ENCODE measurements around the gene NEK6. TPM values are rescaled to one million over a fixed set of nuclear protein-coding genes. Genes with fewer than 3 reads are reported as not detected.

The NEK6 gene
- total RNA-seq, 1 donor from 2014 or later, result 43.9 TPM

DNA sequence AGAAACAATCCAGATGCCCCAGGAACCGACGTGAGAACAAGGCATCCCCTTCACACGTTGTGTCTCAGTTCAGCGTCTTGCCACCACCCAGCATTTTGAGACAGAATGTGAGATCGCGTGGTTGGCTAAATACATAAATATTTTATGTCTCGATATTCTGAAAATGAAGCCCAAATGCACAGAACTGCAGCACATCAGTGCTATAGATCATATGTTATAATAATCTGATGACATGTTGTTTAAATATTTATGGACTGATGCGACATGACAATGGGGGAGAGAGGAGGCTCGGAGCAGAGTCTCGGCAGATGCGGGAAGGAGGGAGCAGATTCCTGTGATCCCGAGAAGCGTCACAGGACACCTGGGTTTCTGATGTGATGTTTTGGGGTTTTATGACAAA, 10.9 kb downstream of the NEK6 start:
- Mint-ChIP-seq H3K27ac (ENCODE audit: unreplicated experiment) (no peak overlapping the region), H3K4me3 (ENCODE audit: unreplicated experiment) (no peak overlapping the region), H3K27me3 (ENCODE audit: unreplicated experiment) (peaks cover 2% of the 10 kb centered on the region), H3K36me3 (ENCODE audit: low read depth, unreplicated experiment) (no peaks in the 10 kb centered on the region), H3K9me3 (ENCODE audit: unreplicated experiment) (no peaks in the 10 kb centered on the region), H3K4me1 (ENCODE audit: unreplicated experiment) (peaks cover 24% of the 10 kb centered on the region)
- TF ChIP-seq, protein P1, sequence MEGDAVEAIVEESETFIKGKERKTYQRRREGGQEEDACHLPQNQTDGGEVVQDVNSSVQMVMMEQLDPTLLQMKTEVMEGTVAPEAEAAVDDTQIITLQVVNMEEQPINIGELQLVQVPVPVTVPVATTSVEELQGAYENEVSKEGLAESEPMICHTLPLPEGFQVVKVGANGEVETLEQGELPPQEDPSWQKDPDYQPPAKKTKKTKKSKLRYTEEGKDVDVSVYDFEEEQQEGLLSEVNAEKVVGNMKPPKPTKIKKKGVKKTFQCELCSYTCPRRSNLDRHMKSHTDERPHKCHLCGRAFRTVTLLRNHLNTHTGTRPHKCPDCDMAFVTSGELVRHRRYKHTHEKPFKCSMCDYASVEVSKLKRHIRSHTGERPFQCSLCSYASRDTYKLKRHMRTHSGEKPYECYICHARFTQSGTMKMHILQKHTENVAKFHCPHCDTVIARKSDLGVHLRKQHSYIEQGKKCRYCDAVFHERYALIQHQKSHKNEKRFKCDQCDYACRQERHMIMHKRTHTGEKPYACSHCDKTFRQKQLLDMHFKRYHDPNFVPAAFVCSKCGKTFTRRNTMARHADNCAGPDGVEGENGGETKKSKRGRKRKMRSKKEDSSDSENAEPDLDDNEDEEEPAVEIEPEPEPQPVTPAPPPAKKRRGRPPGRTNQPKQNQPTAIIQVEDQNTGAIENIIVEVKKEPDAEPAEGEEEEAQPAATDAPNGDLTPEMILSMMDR (IDR thresholded peaks at IDR 0.05; ENCODE audit: unreplicated experiment), result no peak
- no peak for DNase-seq (ENCODE audit: low spot score)

DNA sequence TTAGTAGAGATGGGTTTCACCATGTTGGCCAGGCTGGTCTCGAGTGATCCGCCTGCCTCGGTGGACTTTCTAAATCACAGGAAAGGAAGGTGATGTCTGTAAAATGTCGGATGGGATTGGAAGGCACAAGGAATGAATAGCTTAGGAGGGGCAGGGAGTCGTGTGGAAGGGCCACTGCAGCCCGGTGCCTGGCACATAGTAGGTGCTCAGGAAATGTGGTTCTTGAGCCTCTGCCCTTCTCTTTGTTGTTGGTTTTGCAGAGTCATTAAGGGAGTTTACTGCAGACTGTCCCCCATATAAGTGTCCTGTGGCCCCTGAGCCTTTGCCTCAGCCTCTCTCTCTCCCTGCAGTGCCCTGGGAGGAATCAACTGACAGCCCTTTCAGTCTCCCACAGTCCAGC, 11.8 kb downstream of the NEK6 start:
- no peak for DNase-seq (ENCODE audit: low spot score)
- H3K4me3 Mint-ChIP-seq (ENCODE audit: unreplicated experiment), result no peak overlapping the region
- H3K4me1 Mint-ChIP-seq (ENCODE audit: unreplicated experiment), result peaks cover 24% of the 10 kb centered on the region
- H3K36me3 Mint-ChIP-seq (ENCODE audit: low read depth, unreplicated experiment), result no peaks in the 10 kb centered on the region
- peaks cover 3% of the 10 kb centered on the region for H3K27me3 Mint-ChIP-seq (ENCODE audit: unreplicated experiment)
- TF ChIP-seq, protein P1 (IDR thresholded peaks at IDR 0.05; ENCODE audit: unreplicated experiment), result no peak
- no peaks in the 10 kb centered on the region for H3K9me3 Mint-ChIP-seq (ENCODE audit: unreplicated experiment)
- no peak overlapping the region for H3K27ac Mint-ChIP-seq (ENCODE audit: unreplicated experiment)

DNA sequence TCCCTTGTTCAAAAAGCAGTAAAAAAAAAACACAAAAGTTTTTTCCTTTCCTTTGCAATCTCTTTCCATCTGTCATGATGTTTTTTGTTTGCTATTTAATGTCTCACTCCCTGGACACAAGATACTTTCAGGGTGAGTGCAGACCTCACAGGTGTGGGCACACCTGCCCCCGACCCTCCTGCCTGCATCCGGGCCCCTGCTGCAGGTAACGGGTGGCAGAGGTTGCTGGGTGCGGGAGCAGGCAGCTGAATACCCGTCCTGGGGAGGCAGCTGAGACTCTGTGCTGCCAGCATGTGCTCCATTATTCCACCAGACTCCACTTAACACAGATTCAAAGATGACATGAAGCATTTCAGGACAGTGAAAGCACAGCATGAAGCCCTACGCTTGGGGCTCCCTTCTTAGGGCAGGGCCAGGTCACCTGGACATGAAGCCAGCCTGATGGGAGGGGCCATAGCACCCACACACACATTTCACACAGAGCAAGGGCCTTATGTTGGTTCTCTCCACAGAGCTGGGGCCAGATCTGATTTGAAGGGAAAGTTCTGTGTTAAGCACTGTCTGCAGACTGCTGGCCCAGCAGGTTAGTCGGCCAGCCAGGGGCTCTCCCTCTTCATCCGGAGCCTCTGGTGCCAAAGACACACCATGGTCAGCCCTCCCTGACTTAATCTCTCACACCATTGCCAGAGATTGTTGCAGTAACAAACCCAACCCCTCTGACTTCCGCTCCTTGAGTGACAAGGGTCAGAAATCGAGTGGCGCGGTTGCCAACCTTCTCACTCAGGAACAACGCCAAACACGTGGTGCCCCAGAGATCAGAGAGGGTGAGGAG, 13.0 kb downstream of the NEK6 start:
- Mint-ChIP-seq H3K4me3 (ENCODE audit: unreplicated experiment) (no peak overlapping the region), H3K27me3 (ENCODE audit: unreplicated experiment) (peaks cover 3% of the 10 kb centered on the region), H3K4me1 (ENCODE audit: unreplicated experiment) (peaks cover 21% of the 10 kb centered on the region), H3K36me3 (ENCODE audit: low read depth, unreplicated experiment) (no peaks in the 10 kb centered on the region), H3K27ac (ENCODE audit: unreplicated experiment) (no peak overlapping the region), H3K9me3 (ENCODE audit: unreplicated experiment) (no peaks in the 10 kb centered on the region)
- TF ChIP-seq, protein P1 (IDR thresholded peaks at IDR 0.05; ENCODE audit: unreplicated experiment), result no peak
- no peak for DNase-seq (ENCODE audit: low spot score)

DNA sequence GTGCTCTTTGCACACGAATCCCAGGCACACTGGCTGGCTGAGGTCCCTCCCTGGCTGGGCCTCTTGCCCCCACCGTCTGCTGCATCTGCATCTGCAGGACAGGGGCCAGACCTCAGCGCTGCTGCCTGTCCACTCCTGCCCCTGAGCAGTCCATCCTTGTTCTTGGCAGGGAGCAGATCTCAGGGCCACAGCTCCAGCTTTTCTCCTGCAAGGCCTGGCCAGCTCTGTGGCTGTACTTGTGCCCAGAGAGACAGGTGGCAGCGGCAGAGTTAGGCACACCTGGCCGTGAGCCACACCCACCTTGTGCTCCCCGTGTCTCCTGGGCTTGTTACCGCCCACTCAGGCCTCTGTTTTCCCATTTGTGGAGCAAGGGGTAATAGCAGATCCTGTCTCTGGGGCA, 13.9 kb downstream of the NEK6 start:
- Mint-ChIP-seq H3K27ac (ENCODE audit: unreplicated experiment) (no peak overlapping the region), H3K27me3 (ENCODE audit: unreplicated experiment) (peaks cover 1% of the 10 kb centered on the region), H3K4me1 (ENCODE audit: unreplicated experiment) (peaks cover 15% of the 10 kb centered on the region), H3K4me3 (ENCODE audit: unreplicated experiment) (no peak overlapping the region), H3K9me3 (ENCODE audit: unreplicated experiment) (no peaks in the 10 kb centered on the region), H3K36me3 (ENCODE audit: low read depth, unreplicated experiment) (no peaks in the 10 kb centered on the region)
- no peak for DNase-seq (ENCODE audit: low spot score)
- TF ChIP-seq, protein P1 (IDR thresholded peaks at IDR 0.05; ENCODE audit: unreplicated experiment), result no peak

DNA sequence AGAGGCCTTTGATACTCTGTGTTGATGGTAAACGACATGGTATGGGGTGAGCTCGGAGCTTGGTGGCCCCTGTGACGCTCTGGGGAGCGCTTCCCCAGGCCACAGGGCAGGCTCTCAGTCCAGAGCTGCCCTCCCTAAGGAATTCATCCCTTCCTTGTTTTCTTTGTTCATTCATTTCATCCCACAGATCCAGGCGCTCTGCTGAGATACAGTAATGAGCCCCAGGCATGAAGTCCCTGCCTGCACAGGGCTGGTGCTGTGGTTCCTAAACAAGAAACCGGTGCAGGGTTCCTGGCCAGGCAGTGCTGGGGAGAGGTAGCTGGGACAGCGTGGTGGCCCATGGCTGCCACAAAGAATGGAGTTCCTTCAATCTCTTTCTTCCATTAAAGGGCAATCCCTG, 14.4 kb downstream of the NEK6 start:
- Mint-ChIP-seq H3K36me3 (ENCODE audit: low read depth, unreplicated experiment) (no peaks in the 10 kb centered on the region), H3K27ac (ENCODE audit: unreplicated experiment) (no peak overlapping the region), H3K4me1 (ENCODE audit: unreplicated experiment) (peaks cover 14% of the 10 kb centered on the region), H3K27me3 (ENCODE audit: unreplicated experiment) (peaks cover 1% of the 10 kb centered on the region), H3K9me3 (ENCODE audit: unreplicated experiment) (no peaks in the 10 kb centered on the region), H3K4me3 (ENCODE audit: unreplicated experiment) (no peak overlapping the region)
- DNase-seq (ENCODE audit: low spot score), result no peak
- TF ChIP-seq, protein P1 (IDR thresholded peaks at IDR 0.05; ENCODE audit: unreplicated experiment), result no peak
